Heart left ventricle (tissue), 13 donors: ENCODE data around the gene CNBD2.
"Not testable (repeated sequence)": the region's sequence is repeated elsewhere in the genome, so short reads cannot be mapped to it uniquely, and the experiment has no call there.

ENCODE experiments used
- CTCF ChIP-seq, 12 donors: fragments of 200-600 bp; sonication (generic) in 4 of 12; IDR thresholded peaks; one replicate each; pipeline versions ENCODE4 v1.5.0 to v1.8.0; 2018 to 2022; ENCODE audit warnings: antibody characterized with exemption in 12 of 12, mild to moderate bottlenecking in 5 of 12
- POLR2A ChIP-seq, 2 donors: fragments of 450-650 bp; IDR thresholded peaks; one replicate each; pipeline ENCODE4 v1.6.1; 2017; ENCODE audit warnings: antibody characterized with exemption in 2 of 2, mild to moderate bottlenecking in 2 of 2, moderate library complexity in 2 of 2
- donor health status: ischemic (EF 13 %, LVEDD 7.1; RV severe dilation, severe dysfunction).
- donor health status: DM: no; HTN: yes; CAD: no.
- donor health status: DM: no; HTN: no; CAD: no.
- donor health status: ischemic (EF 25% LVEDD 6.9; RV normal size, moderate dysfunction).
- donor health status: ischemic (EF 25% LVEDD 5.7; RV mildly dilated, moderate dysfunction).
- donor health status: ischemic (EF 35%, LVEDD 5.7; RV mildly dilated, moderate dysfunction).
- donor health status: nonischemic (EF 11% LVEDD 7.7; RV severe dilation, severe dysfunction).
- donor health status: DM: yes; HTN: yes; CAD: no.
- donor health status: PGD.
- donor health status: ischemic (EF 29% LVEDD 5.4; RV normal size, mild dysfunction).
- donor health status: nonischemic (EF 23%, LVEDD 6.1; RV moderate dilation, normal function).

- TF ChIP-seq POLR2A, CTCF (IDR thresholded peaks at IDR 0.05): not testable (repeated sequence)
Observed at GRCh38 chr20:36049408-36049807, 81.0 kb downstream of the CNBD2 start.
